GM18873 (cell line): Measurements from ENCODE around the gene IL12RB1.
"Not testable (repeated sequence)": the region's sequence is repeated elsewhere in the genome, so short reads cannot be mapped to it uniquely, and the experiment has no call there.

Experiments used
- ATAC-seq: cut with Tn5 transposase; IDR thresholded peaks from one replicate; pipeline ENCODE4 v1.9.1; 2021; ENCODE audit warnings: mild to moderate bottlenecking, moderate library complexity, moderate number of reproducible peaks; ENCODE audit not compliant: unreplicated experiment, low FRiP score

Gene IL12RB1

DNA sequence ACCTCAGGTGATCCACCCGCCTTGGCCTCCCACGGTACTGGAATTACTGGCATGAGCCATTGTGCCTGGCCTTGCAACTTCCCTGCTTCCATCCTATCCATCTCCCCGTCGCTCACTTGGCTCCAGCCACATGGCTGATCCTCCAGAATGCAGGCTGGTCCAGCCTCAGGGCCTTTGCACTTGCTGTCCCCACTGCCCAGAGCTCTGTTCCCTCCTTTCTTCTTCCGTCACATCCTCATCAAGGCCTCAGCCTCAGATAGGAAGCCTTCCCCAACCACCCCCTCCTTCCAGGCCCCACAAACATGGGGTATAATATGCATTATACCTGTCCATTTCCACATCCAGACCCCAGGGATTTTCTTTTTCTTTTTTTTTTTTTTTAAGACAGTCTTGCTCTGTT lies 27.1 kb upstream of the IL12RB1 start:
- no peak for ATAC-seq

- ATAC-seq = no peak
These were observed 26.3 kb upstream of the IL12RB1 start for GRCh38 chr19:18112989-18113478.

DNA sequence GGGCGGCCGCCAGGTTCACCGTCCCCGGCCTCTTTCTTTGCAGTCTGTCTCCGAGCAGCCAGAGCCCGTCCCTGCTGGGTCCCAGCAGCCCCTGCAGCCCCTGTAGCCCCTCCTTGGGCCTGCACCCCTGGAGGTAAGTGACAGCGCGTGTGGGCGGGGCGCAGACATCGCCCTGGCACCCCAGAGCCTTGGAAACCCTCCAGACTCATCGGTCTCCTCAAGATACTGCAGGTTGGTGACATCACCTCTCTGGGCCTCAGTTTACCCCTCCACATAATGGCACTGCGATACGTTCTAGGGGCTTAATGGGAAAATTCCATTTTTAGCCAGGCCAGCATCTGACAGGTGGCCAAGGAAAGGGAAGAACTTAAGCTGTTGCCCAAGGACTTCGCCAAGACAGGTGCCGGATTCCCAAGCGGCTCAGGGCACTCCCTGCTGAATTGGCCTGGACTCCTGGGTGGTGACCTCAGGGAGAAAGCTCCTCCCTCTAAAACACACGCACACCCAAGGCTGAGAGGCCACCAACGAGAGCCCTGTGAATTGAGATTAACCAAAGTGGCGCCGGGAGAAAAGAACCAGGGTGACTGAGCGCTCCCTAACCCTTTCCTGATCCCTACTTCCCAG lies 24.0 kb upstream of the IL12RB1 start:
- ATAC-seq = no peak

DNA sequence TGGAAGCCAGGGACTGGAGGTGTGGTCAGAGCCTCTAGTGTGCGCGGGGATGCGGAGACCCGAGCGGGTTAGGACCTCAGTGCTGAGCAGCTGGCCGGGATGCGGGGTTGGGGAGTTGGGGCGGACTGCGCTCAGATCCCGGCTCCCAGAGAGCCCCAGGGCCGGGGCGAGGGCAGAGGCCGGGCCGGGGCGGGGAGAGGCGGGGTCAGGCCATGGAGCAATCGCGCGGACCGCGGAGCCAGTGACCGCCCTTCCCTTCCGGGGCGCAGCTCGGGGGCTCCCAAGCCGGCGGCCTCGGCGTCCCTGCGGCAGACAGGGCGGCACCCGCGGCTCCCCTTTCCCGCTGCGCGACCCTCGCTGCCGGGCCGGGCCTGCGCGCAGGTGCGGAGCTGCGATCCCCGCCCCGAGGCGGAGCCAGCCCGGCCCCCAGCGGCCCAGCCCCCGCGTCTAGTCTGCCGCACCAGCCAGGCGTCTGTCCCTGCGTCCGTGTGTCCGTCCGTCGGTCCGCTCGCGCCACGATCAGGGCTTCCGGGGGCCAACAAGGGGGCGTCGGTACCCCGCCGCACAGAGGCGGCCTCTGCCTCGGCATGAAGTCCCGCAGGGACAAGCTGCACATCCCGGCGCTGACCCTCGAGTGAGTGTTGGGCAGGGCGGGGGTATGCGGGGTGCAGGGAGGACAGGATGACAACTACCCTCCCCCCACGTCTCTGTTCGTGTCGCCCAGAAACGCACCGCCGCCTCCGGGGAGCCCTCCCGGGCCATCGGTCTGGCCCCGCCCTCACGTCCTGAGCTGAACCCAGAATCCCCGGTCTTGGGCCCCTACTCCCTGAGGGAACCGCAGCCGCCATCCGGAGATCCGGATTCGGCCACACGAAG lies 23.2 kb upstream of the IL12RB1 start:
- ATAC-seq = no peak

- ATAC-seq = no peak
These were observed 22.6 kb upstream of the IL12RB1 start for GRCh38 chr19:18109341-18109732.

GRCh38 chr19:18108897-18109296 lies 22.2 kb upstream of the IL12RB1 start:
- no peak for ATAC-seq

DNA sequence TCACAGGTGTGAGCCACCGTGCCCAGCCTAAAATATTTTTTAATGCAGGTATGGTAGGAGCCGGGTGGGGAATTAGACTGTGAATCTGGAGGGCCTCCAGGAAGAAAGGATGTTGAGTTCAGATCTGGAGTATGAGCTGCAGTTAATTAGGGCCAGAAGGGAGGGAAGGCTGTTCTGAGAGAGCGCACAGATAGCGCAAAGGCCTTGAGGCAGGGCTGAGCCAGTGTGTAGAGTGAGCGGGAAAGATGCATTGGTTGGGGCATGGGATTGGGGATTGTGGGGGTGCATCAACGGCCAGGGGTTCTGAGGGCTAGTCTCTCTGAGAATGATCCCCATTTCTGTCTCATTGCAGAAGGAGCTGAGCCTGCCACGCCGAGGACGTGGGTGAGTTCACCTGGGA lies 20.5 kb upstream of the IL12RB1 start:
- no peak for ATAC-seq

GRCh38 chr19:18105259-18105658 lies 18.5 kb upstream of the IL12RB1 start:
- not testable (repeated sequence) for ATAC-seq

GRCh38 chr19:18104793-18105131 lies 18.0 kb upstream of the IL12RB1 start:
- no peak for ATAC-seq

DNA sequence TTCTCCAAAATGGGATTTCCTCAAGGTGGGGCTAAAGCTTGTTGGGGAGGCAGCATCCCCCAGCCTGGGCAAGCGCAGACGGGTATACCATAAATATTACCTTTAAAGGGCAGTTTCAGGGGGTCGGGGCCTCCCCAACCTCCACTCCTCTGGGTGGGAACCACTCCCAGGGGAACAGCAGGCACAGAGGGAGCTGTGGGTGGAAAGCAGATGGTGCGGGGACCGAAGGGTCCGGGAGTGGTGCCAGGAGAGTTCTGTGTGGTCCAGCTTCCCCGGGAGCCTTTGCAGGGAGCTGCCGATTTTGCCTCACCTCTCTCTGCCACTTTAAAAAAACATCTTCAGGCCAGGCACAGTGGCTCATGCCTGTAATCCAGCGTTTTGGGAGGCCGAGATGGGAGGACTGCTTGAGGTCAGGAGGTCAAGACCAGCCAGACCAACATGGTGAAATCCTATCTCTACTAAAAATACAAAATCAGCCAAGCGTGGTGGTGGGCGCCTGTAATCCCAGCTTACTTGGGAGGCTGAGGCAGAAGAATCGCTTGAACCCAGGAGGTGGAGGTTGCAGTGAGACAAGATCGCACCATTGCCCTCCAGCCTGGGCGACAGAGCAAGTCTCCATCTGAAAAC lies 16.3 kb upstream of the IL12RB1 start:
- ATAC-seq = no peak

GRCh38 chr19:18101268-18101667 lies 14.5 kb upstream of the IL12RB1 start:
- ATAC-seq = no peak

DNA sequence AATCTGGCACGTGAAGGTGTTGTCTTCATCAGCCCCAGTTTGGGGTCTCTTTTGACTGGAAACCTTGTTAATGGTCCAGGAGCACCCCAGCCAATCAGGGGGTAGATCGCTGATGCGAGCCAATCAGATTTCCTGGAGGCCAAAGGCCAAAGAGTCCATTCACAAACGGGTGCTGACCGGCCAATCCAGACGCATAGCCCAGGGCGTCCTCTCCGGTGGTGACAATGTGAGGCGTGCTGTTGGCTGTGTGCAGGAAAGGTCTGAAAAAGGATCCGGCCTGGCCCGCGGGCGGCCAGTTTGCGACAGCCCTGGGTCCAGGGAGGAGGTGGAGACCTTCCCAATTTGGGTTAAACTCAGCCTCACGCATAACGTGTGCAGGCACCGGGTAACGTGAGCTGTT lies 14.0 kb upstream of the IL12RB1 start:
- ATAC-seq = no peak

DNA sequence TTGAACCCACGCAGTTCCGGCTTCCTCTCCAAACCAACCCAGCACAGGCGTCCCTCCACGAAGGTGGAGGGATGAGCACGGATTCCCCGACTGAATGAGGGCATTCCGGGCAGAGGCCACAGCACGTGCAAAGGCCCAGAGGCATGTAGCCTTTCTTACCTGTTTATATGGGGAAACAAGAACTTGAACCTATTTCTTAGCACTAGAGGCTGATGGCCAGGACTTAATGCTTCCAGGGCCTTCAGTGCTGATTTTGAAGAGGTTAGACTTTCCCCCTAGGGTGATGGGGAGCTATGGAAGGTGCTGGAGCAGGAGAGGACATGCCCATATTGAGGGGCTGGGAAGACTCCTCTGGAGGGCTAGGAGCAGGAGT lies 12.9 kb upstream of the IL12RB1 start:
- ATAC-seq = no peak

DNA sequence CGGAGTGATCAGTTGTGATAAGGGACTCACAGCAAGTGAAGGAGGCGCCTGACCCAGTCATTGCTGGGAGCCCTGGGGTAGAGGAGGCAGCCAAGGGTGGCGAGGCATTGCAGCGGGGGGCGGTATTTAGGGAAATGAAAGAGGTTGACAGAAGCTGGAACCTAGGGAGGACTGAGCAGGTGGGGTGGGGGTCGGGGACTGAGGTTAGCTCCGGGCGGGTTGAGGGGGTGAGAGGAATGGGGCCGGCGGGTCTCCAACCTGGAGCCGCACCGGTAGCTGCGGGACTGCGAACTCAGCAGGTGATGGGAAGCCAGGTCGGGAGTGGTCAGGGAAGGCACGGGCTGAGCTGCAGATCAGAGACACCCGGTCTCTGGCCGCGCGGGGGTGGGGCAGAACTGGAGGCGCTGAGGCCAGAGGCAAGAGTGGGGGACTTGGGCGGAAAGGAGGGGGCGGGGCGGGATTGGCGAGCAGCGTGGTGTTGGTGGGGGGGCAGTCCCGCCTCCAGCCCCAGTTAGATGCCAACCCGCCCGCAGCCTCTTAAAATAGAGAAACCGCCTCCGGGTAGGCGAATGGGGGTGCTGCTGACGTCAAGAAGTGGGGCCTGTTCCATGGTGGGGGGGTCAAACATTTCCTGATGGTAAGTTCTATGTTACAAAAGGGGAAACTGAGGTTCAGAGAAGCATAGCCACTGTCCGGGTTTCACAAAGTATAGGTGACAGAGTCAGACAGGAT lies 12.3 kb upstream of the IL12RB1 start:
- ATAC-seq = no peak

GRCh38 chr19:18097993-18098890 lies 11.5 kb upstream of the IL12RB1 start:
- no peak for ATAC-seq

DNA sequence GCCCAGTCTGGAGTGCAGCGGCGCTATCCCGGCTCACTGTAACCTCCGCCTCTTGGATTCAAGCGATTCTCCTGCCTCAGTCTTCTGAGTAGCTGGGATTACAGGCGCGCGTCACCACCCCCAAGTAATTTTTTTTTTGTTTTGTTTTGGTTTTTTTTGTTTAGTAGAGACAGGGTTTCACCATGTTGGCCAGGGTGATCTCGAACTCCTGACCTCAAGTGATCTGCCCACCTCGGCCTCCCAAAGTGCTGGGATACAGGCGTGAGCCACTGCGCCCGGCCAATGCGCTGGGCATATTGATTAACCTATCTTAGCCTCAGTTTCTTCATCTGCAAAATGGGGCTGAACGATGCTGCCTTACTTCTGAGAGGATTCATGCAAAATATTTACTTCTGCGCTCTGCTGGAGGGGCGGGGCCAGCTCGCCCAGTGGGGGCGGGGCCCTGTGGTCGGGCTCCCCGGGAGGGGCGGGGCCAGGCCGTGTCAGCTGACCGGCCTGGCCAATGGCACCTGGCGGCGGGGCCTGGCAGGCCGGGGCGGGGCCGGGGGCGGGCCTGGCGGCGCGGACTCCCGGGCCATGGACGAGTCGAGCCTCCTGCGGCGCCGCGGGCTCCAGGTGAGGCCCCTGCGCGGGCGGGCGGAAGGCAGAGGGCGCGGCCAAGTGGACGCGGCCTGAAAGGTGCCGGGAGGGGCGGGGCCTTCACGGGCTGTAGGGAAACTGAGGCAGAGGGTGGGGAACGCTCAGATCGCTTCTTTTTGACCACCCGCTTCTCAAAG lies 10.7 kb upstream of the IL12RB1 start, which contains the start of gene MAST3:
Gene MAST3 (plus strand): TSS at position 562 of the 776 bp plus-strand sequence. CDS start 15 bp downstream, at position 577.
- no peak for ATAC-seq

GRCh38 chr19:18096258-18096657 lies 9.5 kb upstream of the IL12RB1 start:
- ATAC-seq = no peak

DNA sequence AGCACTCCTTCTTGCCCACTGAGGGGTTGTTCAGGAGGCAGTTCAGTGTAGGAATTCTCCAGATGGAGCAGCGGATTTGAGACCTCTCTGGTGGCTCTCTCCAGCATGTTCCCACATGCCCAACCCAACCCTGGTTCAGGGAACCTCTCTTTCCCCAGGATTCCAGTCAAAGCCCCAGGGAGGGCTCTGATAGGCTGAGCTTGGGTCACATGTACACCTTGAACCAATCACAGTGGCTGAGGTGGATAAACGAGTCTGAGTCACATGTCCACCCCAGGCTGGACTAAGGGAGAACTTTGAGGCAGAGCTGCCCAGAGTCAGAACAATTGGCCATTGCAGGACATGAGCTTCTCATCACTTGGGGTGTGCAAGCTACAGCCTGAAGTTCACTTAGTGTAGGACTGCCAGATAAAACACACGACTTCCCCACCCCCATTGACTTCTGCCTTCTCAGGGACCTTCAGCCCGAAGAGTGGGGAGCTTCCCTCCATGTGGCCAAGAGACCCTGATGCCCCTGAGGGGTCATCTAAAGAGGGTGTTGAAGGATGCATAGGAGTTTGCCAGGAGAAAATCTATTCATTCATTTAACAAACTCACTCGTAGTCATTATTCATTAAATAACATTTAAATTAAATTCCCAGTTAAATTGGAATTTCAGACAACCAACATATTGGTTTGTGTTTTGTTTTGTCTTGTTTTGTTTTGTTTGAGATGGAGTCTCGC lies 6.9 kb upstream of the IL12RB1 start:
- no peak for ATAC-seq
